K562 (cell line): ENCODE measurements around the gene GCHFR.

Experiments used
- ESRRA ChIP-seq: fragments of 450-650 bp; IDR thresholded peaks from 2 replicates; pipeline ENCODE4 v1.6.1; 2014; ENCODE audit warnings: low read depth, mild to moderate bottlenecking, moderate library complexity, borderline replicate concordance
- GTF2F1 ChIP-seq: IDR thresholded peaks from 2 replicates; pipeline ENCODE4 v1.6.1; 2011; ENCODE audit warnings: low read depth, low read length, improper control_type of control experiment
- HMG20B ChIP-seq: fragments of 250-450 bp; sonication (Bioruptor Pico); IDR thresholded peaks from 2 replicates; pipeline ENCODE4 v1.5.0; 2021; ENCODE audit warnings: mild to moderate bottlenecking
- KDM4B ChIP-seq, 2 experiments: fragments of 450-650 bp in 1 of 2; sonication (generic) in 1 of 2; IDR thresholded peaks; 2 replicates each; pipeline ENCODE4 v1.6.1; 2016 to 2017; ENCODE audit warnings: borderline replicate concordance in 2 of 2, antibody characterized with exemption in 1 of 2, low read depth in 1 of 2, mild to moderate bottlenecking in 1 of 2
- NR2C2 ChIP-seq, 2 experiments: fragments of 200-800 bp in 1 of 2; sonication (Bioruptor generic) in 1 of 2; sonication (generic) in 1 of 2; formaldehyde crosslinking in 1 of 2; IDR thresholded peaks; 2 replicates each; pipeline versions ENCODE4 v1.6.1 to v1.8.0; 2016 to 2022; ENCODE audit warnings: mild to moderate bottlenecking in 1 of 2, missing compliant biosample characterization in 1 of 2, missing genetic modification characterization in 1 of 2, missing genetic modification reagents in 1 of 2
- POLR2G ChIP-seq: fragments of 200-400 bp; formaldehyde crosslinking; IDR thresholded peaks from 2 replicates; pipeline ENCODE4 v1.6.1; 2017; ENCODE audit warnings: low read depth, mild to moderate bottlenecking, antibody characterized with exemption, low read length, moderate library complexity
- PRPF4 ChIP-seq: fragments of 200-400 bp; formaldehyde crosslinking; IDR thresholded peaks from one replicate; pipeline ENCODE4 v1.6.1; 2017; ENCODE audit warnings: low read length, low read depth, mild to moderate bottlenecking; ENCODE audit not compliant: insufficient read depth, poor library complexity, severe bottlenecking
- STAT5B ChIP-seq: fragments of 250-450 bp; sonication (Bioruptor Pico); IDR thresholded peaks from 2 replicates; pipeline ENCODE4 v1.8.0; 2021; ENCODE audit warnings: mild to moderate bottlenecking, inconsistent platforms
- TAF1 ChIP-seq: IDR thresholded peaks from 2 replicates; pipeline ENCODE4 v1.6.1; 2011; ENCODE audit warnings: mild to moderate bottlenecking, low read length, moderate library complexity; ENCODE audit not compliant: insufficient read depth, control insufficient read depth, severe bottlenecking; ENCODE audit errors: extremely low read depth
- TBL1XR1 ChIP-seq, 2 experiments: IDR thresholded peaks; 2 replicates each; pipeline ENCODE4 v1.6.1; 2012; ENCODE audit warnings: improper control_type of control experiment in 2 of 2, low read length in 2 of 2, mild to moderate bottlenecking in 1 of 2
- TEAD4 ChIP-seq, 2 experiments: sonication (generic) in 1 of 2; formaldehyde crosslinking in 1 of 2; IDR thresholded peaks; 2 replicates each; pipeline versions ENCODE4 v1.6.1 to v1.8.0; 2012 to 2022; ENCODE audit warnings: borderline replicate concordance in 1 of 2, inconsistent platforms in 1 of 2, low read length in 1 of 2, mild to moderate bottlenecking in 1 of 2, missing genetic modification reagents in 1 of 2
- ZFP36 ChIP-seq: fragments of 150-350 bp; IDR thresholded peaks from 2 replicates; pipeline ENCODE4 v1.6.1; 2018; ENCODE audit warnings: low read length, low read depth; ENCODE audit not compliant: partially characterized antibody
- ZNF398 ChIP-seq: fragments of 250-450 bp; sonication (Bioruptor Pico); IDR thresholded peaks from 2 replicates; pipeline ENCODE4 v1.8.0; 2021; ENCODE audit warnings: moderate library complexity, mild to moderate bottlenecking, inconsistent platforms
- ZNF77 ChIP-seq: fragments of 250-450 bp; sonication (Bioruptor Pico); IDR thresholded peaks from 2 replicates; pipeline ENCODE4 v1.5.0; 2020

GRCh38 chr15:40763801-40764628, at the start of gene GCHFR:
- TF ChIP-seq PRPF4 (no peak), TAF1 (peak; percentile 21), KDM4B (IDR thresholded peaks at IDR 0.05; ENCODE audit: borderline replicate concordance in 2 of 2, low read depth in 1 of 2) (peak in 1 of 2 experiments; percentile 34; a peak in 1 of 4 replicates), HMG20B (CRISPR knock-in tag) (no peak), ZFP36 (no peak), TBL1XR1 (IDR thresholded peaks at IDR 0.05; ENCODE audit: low read length in 2 of 2) (no peak), ZNF77 (CRISPR knock-in tag) (no peak), POLR2G (peak; percentile 88), NR2C2 (CRISPR knock-in tag; IDR thresholded peaks at IDR 0.05) (no peak), NR2C2 (tag; IDR thresholded peaks at IDR 0.05) (peak; percentile 68), TEAD4 (IDR thresholded peaks at IDR 0.05; ENCODE audit: low read length) (no peak), TEAD4 (CRISPR knock-in tag; IDR thresholded peaks at IDR 0.05; ENCODE audit: borderline replicate concordance) (no peak), STAT5B (CRISPR knock-in tag) (no peak), GTF2F1 (no peak), ZNF398 (no peak), ESRRA (peak; percentile 73; the same call in 1 of the 2 replicates)
